HepG2 (cell line): Measurements from ENCODE around the gene NUAK1. TPM values are rescaled to one million over a fixed set of nuclear protein-coding genes. Genes with fewer than 3 reads are reported as not detected.

Source experiments
- ATAC-seq: fragments of 200-7000 bp; cut with Tn5 transposase; 3 replicates; pipeline ENCODE4 v1.9.1; 2020; ENCODE audit warnings: mild to moderate bottlenecking, moderate library complexity
- BruUV-seq: library from RNA; stranded (reverse); fragments of 400-500 nt; replicated peaks from 2 replicates; lab custom pipeline; 2021; lab: Mats Ljungman, UMichigan
- CTCF ChIA-PET: fragments of 300-600 bp; formaldehyde crosslinking; extraction: SDS; loops from one replicate; lab custom pipeline; 2021; ENCODE audit warnings: low total read pairs, inconsistent platforms, low intra/inter-chr PET ratio; lab: Yijun Ruan, JAX
- POLR2A ChIA-PET: fragments of 350-600 bp; sonication (Branson Sonifier 250); formaldehyde crosslinking; loops from one replicate; lab custom pipeline; 2020; ENCODE audit warnings: antibody characterized with exemption, inconsistent platforms; lab: Yijun Ruan, JAX
- DNase-seq: peaks from one replicate; pipeline ENCODE4 v3.0.0-alpha.2; 2015; ENCODE audit warnings: low spot score
- FAIRE-seq: peaks from 3 replicates; lab custom pipeline; 2011; peaks lifted over from hg19 to GRCh38; lab: Jason Lieb, UNC
- H2AFZ ChIP-seq: one replicate; pipeline ENCODE4 v1.6.1; 2011; ENCODE audit warnings: low read length, inconsistent platforms
- H3K27ac ChIP-seq: fragments of 300-600 bp; 3 replicates; pipeline ENCODE4 v1.8.0; 2011; ENCODE audit warnings: mixed run types, mild to moderate bottlenecking, mixed read lengths, low read length, inconsistent platforms; ENCODE audit not compliant: insufficient read depth; ENCODE audit errors: extremely low read length
- H3K27me3 ChIP-seq, 2 experiments: fragments of 200-600 bp in 1 of 2; 2 replicates in 1 of 2; 3 replicates in 1 of 2; pipeline versions ENCODE4 v1.6.0 to v1.8.0; 2011; ENCODE audit warnings: low read length in 2 of 2, mild to moderate bottlenecking in 2 of 2, moderate library complexity in 2 of 2, inconsistent platforms in 1 of 2; ENCODE audit not compliant: insufficient read depth in 2 of 2, control insufficient read depth in 1 of 2
- H3K36me3 ChIP-seq, 2 experiments: fragments of 200-600 bp in 1 of 2; replicated peaks in 1 of 2; 2 replicates in 1 of 2; 3 replicates in 1 of 2; pipeline versions ENCODE4 v1.5.1 to v1.8.0; 2011; ENCODE audit warnings: low read length in 2 of 2, inconsistent platforms in 1 of 2; ENCODE audit not compliant: insufficient read depth in 2 of 2, control insufficient read depth in 1 of 2
- H3K4me1 ChIP-seq: 2 replicates; pipeline ENCODE4 v1.5.1; 2012; ENCODE audit warnings: low read length, inconsistent platforms; ENCODE audit not compliant: insufficient read depth
- H3K4me2 ChIP-seq: 2 replicates; pipeline ENCODE4 v1.6.0; 2011; ENCODE audit warnings: low read depth, low read length, inconsistent platforms
- H3K4me3 ChIP-seq, 3 experiments: fragments of 200-600 bp in 1 of 3; sonication (generic), shearing (Covaris generic) in 1 of 3; replicated peaks in 1 of 3; 2 replicates each; pipeline ENCODE4 v1.5.1; 2011 to 2016; ENCODE audit warnings: low read length in 3 of 3, inconsistent platforms in 2 of 3, low read depth in 2 of 3, mild to moderate bottlenecking in 2 of 3, control low read depth in 1 of 3, mixed read lengths in 1 of 3; ENCODE audit not compliant: insufficient read depth in 1 of 3
- H3K79me2 ChIP-seq: one replicate; pipeline ENCODE4 v1.6.1; 2011; ENCODE audit warnings: low read length, inconsistent platforms; ENCODE audit not compliant: insufficient read depth
- H3K9ac ChIP-seq: 2 replicates; pipeline ENCODE4 v1.6.0; 2011; ENCODE audit warnings: mild to moderate bottlenecking, low read depth, low read length, inconsistent platforms; ENCODE audit not compliant: insufficient read depth
- H3K9me3 ChIP-seq: 2 replicates; pipeline ENCODE4 v1.5.1; 2012; ENCODE audit warnings: mild to moderate bottlenecking, low read length
- H4K20me1 ChIP-seq: 2 replicates; pipeline ENCODE4 v1.6.0; 2011; ENCODE audit warnings: inconsistent platforms, mild to moderate bottlenecking, low read length, moderate library complexity; ENCODE audit not compliant: insufficient read depth
- ARID5B ChIP-seq: IDR thresholded peaks from 2 replicates; pipeline ENCODE4 v1.4.0; 2020; ENCODE audit warnings: mild to moderate bottlenecking, missing genetic modification reagents
- CAMTA2 ChIP-seq: sonication (generic); formaldehyde crosslinking; IDR thresholded peaks from 2 replicates; pipeline ENCODE4 v1.4.0; 2020; ENCODE audit warnings: mild to moderate bottlenecking, missing genetic modification reagents, borderline replicate concordance
- E2F2 ChIP-seq: sonication (generic); formaldehyde crosslinking; IDR thresholded peaks from 2 replicates; pipeline ENCODE4 v1.4.0; 2020; ENCODE audit warnings: missing genetic modification reagents, borderline replicate concordance
- ELF3 ChIP-seq: IDR thresholded peaks from 2 replicates; pipeline ENCODE4 v1.6.1; 2016; ENCODE audit warnings: missing genetic modification reagents, missing compliant biosample characterization
- MXD4 ChIP-seq: IDR thresholded peaks from 2 replicates; pipeline ENCODE4 v1.6.1; 2016; ENCODE audit warnings: mild to moderate bottlenecking, missing biosample characterization, missing genetic modification reagents
- PAF1 ChIP-seq: IDR thresholded peaks from 2 replicates; pipeline ENCODE4 v1.6.1; 2016; ENCODE audit warnings: missing genetic modification reagents, missing compliant biosample characterization
- POLR2G ChIP-seq: fragments of 200-400 bp; formaldehyde crosslinking; IDR thresholded peaks from 2 replicates; pipeline ENCODE4 v1.6.1; 2018; ENCODE audit warnings: mild to moderate bottlenecking, low read depth, low read length, moderate library complexity
- REPIN1 ChIP-seq: sonication (generic); formaldehyde crosslinking; IDR thresholded peaks from 2 replicates; pipeline ENCODE4 v1.8.0; 2022; ENCODE audit warnings: missing genetic modification reagents, low read depth, mild to moderate bottlenecking, borderline replicate concordance
- SMAD3 ChIP-seq: sonication (generic); formaldehyde crosslinking; IDR thresholded peaks from 2 replicates; pipeline ENCODE4 v1.4.0; 2020; ENCODE audit warnings: missing genetic modification reagents
- TARDBP ChIP-seq: sonication (generic); formaldehyde crosslinking; IDR thresholded peaks from 2 replicates; pipeline ENCODE4 v1.8.0; 2022; ENCODE audit warnings: mild to moderate bottlenecking, missing genetic modification reagents
- TCF7L2 ChIP-seq: IDR thresholded peaks from 2 replicates; pipeline ENCODE4 v1.6.1; 2011; ENCODE audit warnings: mild to moderate bottlenecking, low read depth, low read length, moderate library complexity
- ZNF124 ChIP-seq: sonication (generic); formaldehyde crosslinking; IDR thresholded peaks from 2 replicates; pipeline ENCODE4 v1.4.0; 2020; ENCODE audit warnings: missing genetic modification reagents
- ZNF33B ChIP-seq: sonication (generic); formaldehyde crosslinking; IDR thresholded peaks from 2 replicates; pipeline ENCODE4 v1.5.1; 2020; ENCODE audit warnings: mild to moderate bottlenecking, missing genetic modification reagents
- ZNF34 ChIP-seq: sonication (generic); formaldehyde crosslinking; IDR thresholded peaks from 2 replicates; pipeline ENCODE4 v1.4.0; 2020; ENCODE audit warnings: mild to moderate bottlenecking, missing genetic modification reagents, borderline replicate concordance
- ZNF773 ChIP-seq: sonication (generic); formaldehyde crosslinking; IDR thresholded peaks from 2 replicates; pipeline ENCODE4 v1.4.0; 2020; ENCODE audit warnings: missing genetic modification reagents, borderline replicate concordance
- ZNF816 ChIP-seq: sonication (generic); formaldehyde crosslinking; IDR thresholded peaks from 2 replicates; pipeline ENCODE4 v1.8.0; 2022; ENCODE audit warnings: missing genetic modification reagents, mild to moderate bottlenecking, borderline replicate concordance
- WGBS: methylation state at CpG from one replicate; pipeline ENCODE4 v1.1.6; 2017; ENCODE audit warnings: low lambda C conversion rate; 5-methylcytosine and 5-hydroxymethylcytosine counted together
- in situ Hi-C: cut with HindIII; loops from 2 replicates; pipeline ENCODE4 v1.10.0; 2017; ENCODE audit warnings: low pct_unique_long_range_greater_than_20kb; ENCODE audit not compliant: extremely low pct_ligation_motif_present
- intact Hi-C: fragments of 100-400 bp; cut with micrococcal nuclease; formaldehyde crosslinking; loops from one replicate; pipeline ENCODE4 v1.10.0; 2022; ENCODE audit not compliant: unreplicated experiment
- polyA plus RNA-seq, 8 experiments: library from polyadenylated mRNA; depleted of rRNA in 3 of 8; stranded (reverse) in 7 of 8; unstranded in 1 of 8; fragments of >200 nt; fragmentation: Illumina TruSeq in 4 of 8; extraction: Trizol in 4 of 8; gene quantifications; 2 replicates each; pipeline versions ENCODE4 v1.2.1 to v1.2.3, GENCODE V29; 2011 to 2016; ENCODE audit warnings: low read depth in 4 of 8, missing spikeins in 1 of 8, mixed read lengths in 1 of 8; ENCODE audit not compliant: insufficient read depth in 1 of 8
- total RNA-seq, 5 experiments: library from RNA; depleted of rRNA; stranded (reverse); fragments of >200 nt; fragmentation: Illumina TruSeq; extraction: Trizol; gene quantifications; 2 replicates each; pipeline ENCODE4 v1.2.3, GENCODE V29; 2016; ENCODE audit warnings: low read depth in 1 of 5
- TF ChIP-seq, protein P1 (sequence below): sonication (generic); formaldehyde crosslinking; IDR thresholded peaks from 2 replicates; pipeline ENCODE4 v1.5.0; 2020; ENCODE audit warnings: missing genetic modification reagents

The NUAK1 gene
- total and polyA plus RNA-seq, 2 of the 13 experiments (the other 11 are each of a cell fraction or from before 2014, with no cell fraction given) = 1.7 to 1.9 TPM

- Histone ChIP-seq H4K20me1 (no peaks in the 10 kb centered on the region), H3K4me2 (peak overlapping the region; percentile 56), H3K27me3 (no peaks in the 10 kb centered on the region), H3K36me3 (no peaks in the 10 kb centered on the region; a peak in 1 of 5 replicates), H3K4me1 (peaks cover 77% of the 10 kb centered on the region), H3K79me2 (no peaks in the 10 kb centered on the region), H3K9me3 (no peaks in the 10 kb centered on the region), H3K27ac (peak overlapping the region; percentile 60), H3K9ac (peak overlapping the region; percentile 17; the same call in 1 of the 2 replicates), H2AFZ (no peak overlapping the region), H3K4me3 (peak overlapping the region in 2 of 3 experiments; percentile 15 to 28; a peak in 1 of 6 replicates)
- ChIA-PET CTCF (no interaction called here), POLR2A (interaction anchor here (0.8 to 2.2 kb wide), 6 partner anchors 9 to 40 kb away, joined by 3 to 10 read pairs (median 4); partner anchors contain the start of gene NUAK1)
- peak; percentile 85 for ATAC-seq
- no TSS peak for BruUV-seq
- peak; percentile 92 for DNase-seq
- intact Hi-C loops = loop anchor here (2.0 to 5.0 kb wide), 2 partner anchors 32 to 51 kb away; no protein-coding TSS in a partner anchor
- peak; percentile 96 for FAIRE-seq
- WGBS = 0% methylated on average over 6 of the region's 6 CpGs
- in situ Hi-C loops = loop anchor here (10.0 kb wide), 1 partner anchor 186 kb away; no protein-coding TSS in a partner anchor
- no peak for TF ChIP-seq MXD4 (CRISPR knock-in tag)
- TF ChIP-seq, protein P1, sequence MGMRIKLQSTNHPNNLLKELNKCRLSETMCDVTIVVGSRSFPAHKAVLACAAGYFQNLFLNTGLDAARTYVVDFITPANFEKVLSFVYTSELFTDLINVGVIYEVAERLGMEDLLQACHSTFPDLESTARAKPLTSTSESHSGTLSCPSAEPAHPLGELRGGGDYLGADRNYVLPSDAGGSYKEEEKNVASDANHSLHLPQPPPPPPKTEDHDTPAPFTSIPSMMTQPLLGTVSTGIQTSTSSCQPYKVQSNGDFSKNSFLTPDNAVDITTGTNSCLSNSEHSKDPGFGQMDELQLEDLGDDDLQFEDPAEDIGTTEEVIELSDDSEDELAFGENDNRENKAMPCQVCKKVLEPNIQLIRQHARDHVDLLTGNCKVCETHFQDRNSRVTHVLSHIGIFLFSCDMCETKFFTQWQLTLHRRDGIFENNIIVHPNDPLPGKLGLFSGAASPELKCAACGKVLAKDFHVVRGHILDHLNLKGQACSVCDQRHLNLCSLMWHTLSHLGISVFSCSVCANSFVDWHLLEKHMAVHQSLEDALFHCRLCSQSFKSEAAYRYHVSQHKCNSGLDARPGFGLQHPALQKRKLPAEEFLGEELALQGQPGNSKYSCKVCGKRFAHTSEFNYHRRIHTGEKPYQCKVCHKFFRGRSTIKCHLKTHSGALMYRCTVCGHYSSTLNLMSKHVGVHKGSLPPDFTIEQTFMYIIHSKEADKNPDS = no peak
- TF ChIP-seq ZNF33B (CRISPR knock-in tag) = no peak
- TF ChIP-seq SMAD3 (CRISPR knock-in tag) = 0 out of 2 replicates have a peak, but pooled peaks have one; percentile 26
- no peak for TF ChIP-seq REPIN1
- TF ChIP-seq PAF1 (CRISPR knock-in tag) = no peak
- no peak for TF ChIP-seq ZNF124 (CRISPR knock-in tag)
- TF ChIP-seq TCF7L2 = peak; percentile 96
- TF ChIP-seq CAMTA2 (CRISPR knock-in tag) = no peak
- TF ChIP-seq E2F2 (CRISPR knock-in tag) = no peak
- TF ChIP-seq ARID5B (CRISPR knock-in tag) = peak; percentile 85
- no peak for TF ChIP-seq POLR2G
- 0 out of 2 replicates have a peak, but pooled peaks have one; percentile 45 for TF ChIP-seq TARDBP (CRISPR knock-in tag)
- TF ChIP-seq ZNF816 (CRISPR knock-in tag) = 0 out of 2 replicates have a peak, but pooled peaks have one; percentile 38
- peak; percentile 81 for TF ChIP-seq ELF3 (CRISPR knock-in tag)
- TF ChIP-seq ZNF773 (CRISPR knock-in tag) = no peak
- no peak for TF ChIP-seq ZNF34 (CRISPR knock-in tag)
Measured at GRCh38 chr12:106098691-106099200, 40.0 kb downstream of the NUAK1 start.
